Mesothelial cell of epicardium (in vitro differentiated cells): ENCODE measurements around the gene LINC01488. TPM values are rescaled to one million over a fixed set of nuclear protein-coding genes. Genes with fewer than 3 reads are reported as not detected.

Experiments
- DNase-seq, 2 experiments: peaks; one replicate each; pipeline ENCODE4 v3.0.0; 2021; ENCODE audit warnings: low spot score in 2 of 2; ENCODE audit not compliant: unreplicated experiment in 2 of 2
- H3K27ac Mint-ChIP-seq: 2 replicates; pipeline ENCODE4 v1.8.0; 2021; ENCODE audit warnings: mixed read lengths
- H3K27me3 Mint-ChIP-seq: 2 replicates; pipeline ENCODE4 v1.8.0; 2021; ENCODE audit warnings: low read depth, mixed read lengths
- H3K36me3 Mint-ChIP-seq: 2 replicates; pipeline ENCODE4 v1.8.0; 2021; ENCODE audit warnings: mixed read lengths
- H3K4me1 Mint-ChIP-seq: 2 replicates; pipeline ENCODE4 v1.8.0; 2021; ENCODE audit warnings: mixed read lengths
- H3K4me3 Mint-ChIP-seq: 2 replicates; pipeline ENCODE4 v1.8.0; 2021; ENCODE audit warnings: mild to moderate bottlenecking, moderate library complexity, mixed read lengths
- H3K9me3 Mint-ChIP-seq: 2 replicates; pipeline ENCODE4 v1.8.0; 2021; ENCODE audit warnings: mixed read lengths
- total RNA-seq: library from RNA; stranded (reverse); gene quantifications from 3 replicates; pipeline ENCODE4 v1.2.1, GENCODE V29; 2021
- TF ChIP-seq, protein P1 (sequence below): fragments of 200-600 bp; sonication (generic); IDR thresholded peaks from one replicate; pipeline ENCODE4 v1.5.0; 2021; ENCODE audit warnings: antibody characterized with exemption; ENCODE audit not compliant: unreplicated experiment

LINC01488 gene
- total RNA-seq, 1 donor from 2014 or later = not detected

DNA sequence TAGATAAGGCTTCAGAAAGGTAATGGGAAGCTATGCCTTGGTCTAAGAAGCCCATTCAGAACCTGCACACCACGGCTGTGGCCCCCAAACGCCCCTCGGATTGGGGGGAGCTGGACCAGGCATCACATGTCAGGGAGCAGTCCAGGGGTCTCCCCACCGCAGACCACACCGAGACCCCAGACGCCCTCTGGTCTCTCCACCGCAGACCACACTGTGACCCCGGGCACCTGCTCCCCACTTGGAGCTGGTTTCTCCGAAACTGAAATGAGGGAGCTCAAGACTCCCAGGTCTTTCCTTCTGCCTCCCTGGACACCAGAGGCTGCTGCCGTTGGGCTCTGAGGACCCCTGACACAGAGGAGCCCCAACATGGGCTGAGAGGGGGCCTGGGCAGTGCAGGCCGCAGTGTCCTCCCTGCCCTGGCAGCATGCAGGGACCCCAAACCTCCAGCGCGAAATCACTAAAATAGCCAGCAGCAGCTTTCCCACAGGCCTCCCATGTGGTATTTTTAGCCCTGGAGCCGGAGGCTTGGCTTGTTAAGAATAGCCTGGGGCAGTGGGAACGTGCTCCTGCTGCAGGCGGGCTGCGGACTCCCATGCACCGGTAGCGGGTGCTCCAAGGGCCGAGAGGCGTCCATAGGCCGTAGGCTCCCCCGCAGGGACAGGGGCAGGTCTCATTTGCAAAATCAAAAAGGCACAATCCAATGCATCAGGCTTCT lies 7.7 kb downstream of the LINC01488 start:
- no peak overlapping the region for H3K27ac Mint-ChIP-seq
- no peaks in the 10 kb centered on the region for H3K9me3 Mint-ChIP-seq
- TF ChIP-seq, protein P1, sequence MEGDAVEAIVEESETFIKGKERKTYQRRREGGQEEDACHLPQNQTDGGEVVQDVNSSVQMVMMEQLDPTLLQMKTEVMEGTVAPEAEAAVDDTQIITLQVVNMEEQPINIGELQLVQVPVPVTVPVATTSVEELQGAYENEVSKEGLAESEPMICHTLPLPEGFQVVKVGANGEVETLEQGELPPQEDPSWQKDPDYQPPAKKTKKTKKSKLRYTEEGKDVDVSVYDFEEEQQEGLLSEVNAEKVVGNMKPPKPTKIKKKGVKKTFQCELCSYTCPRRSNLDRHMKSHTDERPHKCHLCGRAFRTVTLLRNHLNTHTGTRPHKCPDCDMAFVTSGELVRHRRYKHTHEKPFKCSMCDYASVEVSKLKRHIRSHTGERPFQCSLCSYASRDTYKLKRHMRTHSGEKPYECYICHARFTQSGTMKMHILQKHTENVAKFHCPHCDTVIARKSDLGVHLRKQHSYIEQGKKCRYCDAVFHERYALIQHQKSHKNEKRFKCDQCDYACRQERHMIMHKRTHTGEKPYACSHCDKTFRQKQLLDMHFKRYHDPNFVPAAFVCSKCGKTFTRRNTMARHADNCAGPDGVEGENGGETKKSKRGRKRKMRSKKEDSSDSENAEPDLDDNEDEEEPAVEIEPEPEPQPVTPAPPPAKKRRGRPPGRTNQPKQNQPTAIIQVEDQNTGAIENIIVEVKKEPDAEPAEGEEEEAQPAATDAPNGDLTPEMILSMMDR = no peak
- no peak for DNase-seq
- H3K4me1 Mint-ChIP-seq = no peaks in the 10 kb centered on the region
- H3K4me3 Mint-ChIP-seq = no peak overlapping the region
- H3K27me3 Mint-ChIP-seq = peaks cover 2% of the 10 kb centered on the region
- H3K36me3 Mint-ChIP-seq = no peaks in the 10 kb centered on the region

DNA sequence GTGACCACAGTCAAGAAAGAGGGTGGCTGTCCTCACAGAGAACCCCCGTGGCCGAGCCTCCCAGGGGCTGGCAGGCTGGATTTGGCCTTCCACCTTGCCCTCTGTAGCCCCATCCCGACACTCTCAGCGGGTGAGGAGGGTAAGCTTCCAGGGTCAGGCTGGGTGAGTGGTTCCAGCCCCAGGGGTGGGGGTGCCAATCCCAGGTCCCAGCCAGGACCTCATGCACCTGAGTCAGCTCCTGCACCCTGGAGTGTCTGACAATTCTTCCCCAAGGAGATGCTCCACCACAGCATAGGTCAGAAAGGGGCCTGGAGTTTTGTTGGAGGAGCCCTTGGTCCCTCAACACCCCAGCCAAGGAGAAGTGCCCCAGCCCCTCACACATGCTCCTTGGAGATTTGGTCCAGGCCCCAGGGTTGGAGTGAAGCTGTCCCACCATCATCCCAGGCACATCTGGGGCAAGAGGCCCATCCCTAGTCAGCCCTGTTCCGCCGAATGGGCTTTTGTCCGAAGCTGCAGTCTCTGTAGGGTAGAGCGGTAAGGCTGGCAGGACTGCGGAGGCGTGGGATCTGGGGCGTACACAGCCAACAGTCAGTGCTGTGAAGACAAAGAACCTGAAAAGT lies 8.4 kb downstream of the LINC01488 start:
- H3K4me3 Mint-ChIP-seq = no peak overlapping the region
- TF ChIP-seq, protein P1 = no peak
- no peaks in the 10 kb centered on the region for H3K36me3 Mint-ChIP-seq
- no peak overlapping the region for H3K27ac Mint-ChIP-seq
- DNase-seq = no peak
- no peaks in the 10 kb centered on the region for H3K4me1 Mint-ChIP-seq
- H3K27me3 Mint-ChIP-seq = peaks cover 2% of the 10 kb centered on the region
- no peaks in the 10 kb centered on the region for H3K9me3 Mint-ChIP-seq

DNA sequence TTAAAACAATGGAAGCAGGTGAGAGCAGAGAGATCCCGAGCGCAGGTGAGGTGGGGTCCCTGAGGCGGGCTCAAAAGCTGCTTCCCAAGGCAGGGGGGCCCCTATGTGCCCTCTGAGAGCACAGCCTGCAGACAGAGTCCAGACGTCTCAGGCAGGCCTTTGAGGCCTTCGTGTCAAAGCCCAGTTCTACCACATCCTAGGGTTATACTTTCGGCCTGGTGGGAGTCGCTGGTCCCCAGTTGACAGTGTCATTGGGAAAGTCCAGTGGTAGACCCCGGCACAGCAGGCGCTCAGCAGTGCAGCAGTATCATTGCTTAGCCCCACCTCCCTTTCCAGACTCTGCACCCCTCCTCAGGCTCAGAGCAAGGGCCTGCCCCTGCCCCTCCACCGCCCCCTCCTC lies 9.1 kb downstream of the LINC01488 start:
- Mint-ChIP-seq H3K27ac (no peak overlapping the region), H3K36me3 (no peaks in the 10 kb centered on the region), H3K27me3 (peaks cover 2% of the 10 kb centered on the region), H3K4me3 (no peak overlapping the region), H3K9me3 (no peaks in the 10 kb centered on the region), H3K4me1 (no peaks in the 10 kb centered on the region)
- DNase-seq = no peak
- TF ChIP-seq, protein P1 = no peak

- peaks cover 3% of the 10 kb centered on the region for H3K4me1 Mint-ChIP-seq
- DNase-seq = no peak
- H3K27ac Mint-ChIP-seq = no peak overlapping the region
- H3K9me3 Mint-ChIP-seq = no peaks in the 10 kb centered on the region
- H3K27me3 Mint-ChIP-seq = peaks cover 2% of the 10 kb centered on the region
- TF ChIP-seq, protein P1 = no peak
- no peaks in the 10 kb centered on the region for H3K36me3 Mint-ChIP-seq
- no peak overlapping the region for H3K4me3 Mint-ChIP-seq
These were observed 9.9 kb downstream of the LINC01488 start for GRCh38 chr11:69491071-69492031.

DNA sequence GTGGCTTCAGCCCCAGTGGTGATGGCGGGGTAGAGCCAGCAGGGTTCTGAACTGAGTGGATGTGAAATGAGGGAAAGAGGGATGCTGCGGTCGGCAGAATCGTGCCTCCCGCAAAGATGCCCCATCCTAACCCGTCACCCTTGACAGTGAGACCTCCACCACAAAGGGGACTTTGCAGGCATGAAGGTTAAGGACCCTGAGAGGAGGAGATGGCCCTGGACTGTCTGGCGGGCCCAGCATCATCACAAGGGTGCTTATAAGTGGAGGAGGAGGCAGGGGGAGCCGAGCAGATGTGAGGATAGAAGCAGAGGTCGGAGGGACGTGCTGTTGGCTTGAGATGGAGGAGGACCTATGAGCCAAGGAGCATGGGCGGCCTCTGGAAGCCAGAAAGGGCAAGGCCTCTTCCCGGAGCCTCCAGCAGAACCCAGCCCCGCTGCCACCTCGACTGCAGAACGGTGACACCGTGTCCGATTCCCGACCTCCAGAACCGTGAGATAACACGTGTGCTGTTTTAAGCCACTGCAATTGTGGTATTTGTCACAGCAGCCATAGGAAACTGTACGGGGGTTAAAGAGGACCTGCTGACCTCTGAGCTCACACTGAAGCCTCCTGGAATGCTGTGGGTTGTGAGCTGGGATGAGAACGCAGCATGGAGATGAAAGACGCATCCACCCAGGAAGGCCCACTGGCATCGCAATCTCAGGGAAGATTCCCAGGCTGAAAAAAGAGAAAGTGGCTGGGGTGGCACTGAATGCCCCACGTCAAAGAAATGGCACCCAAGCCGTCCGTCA lies 10.9 kb downstream of the LINC01488 start:
- peaks cover 9% of the 10 kb centered on the region for H3K4me1 Mint-ChIP-seq

More for the DNA sequence above, 10.9 kb downstream of the LINC01488 start:
- Mint-ChIP-seq H3K36me3 (no peaks in the 10 kb centered on the region), H3K27me3 (peaks cover 2% of the 10 kb centered on the region), H3K9me3 (no peaks in the 10 kb centered on the region), H3K27ac (no peak overlapping the region), H3K4me3 (no peak overlapping the region)
- TF ChIP-seq, protein P1 = no peak
- no peak for DNase-seq
